Measurements from ENCODE around the gene NEUROD4. TPM values are rescaled to one million over a fixed set of nuclear protein-coding genes. Genes with fewer than 3 reads are reported as not detected.

The NEUROD4 gene
- total and polyA plus RNA-seq, 10 of the 15 experiments (the other 5 are each of a cell fraction or from before 2014, with no cell fraction given): 0.06 TPM; not detected in 9

GRCh38 chr12:55057481-55057880, 37.7 kb downstream of the NEUROD4 start:
- H3K36me3 ChIP-seq (ENCODE audit: control insufficient read depth in 2 of 2, insufficient read depth in 2 of 2, low read length in 1 of 2): no peaks in the 10 kb centered on the region
- no peak overlapping the region for H3K27ac ChIP-seq (ENCODE audit: control insufficient read depth, insufficient read depth)
- TF ChIP-seq MEF2A (IDR thresholded peaks at IDR 0.05; ENCODE audit: insufficient read depth, low read depth, low read length) (no peak), YY1 (IDR thresholded peaks at IDR 0.05; ENCODE audit: low read depth, low read length) (no peak), CREM (IDR thresholded peaks at IDR 0.05; ENCODE audit: low read depth) (no peak)
- ChIA-PET CTCF (interaction anchor here (1.0 to 3.3 kb wide), 5 partner anchors 10 to 308 kb away, joined by 3 to 14 read pairs (median 3); no protein-coding TSS in a partner anchor), POLR2A (no interaction called here), SMC1A (ENCODE audit: uncharacterized antibody, unreplicated experiment) (interaction anchor here (2.8 kb wide), 1 partner anchor 65 kb away, joined by 8 read pairs; no protein-coding TSS in a partner anchor), RAD21 (ENCODE audit: unreplicated experiment) (no interaction called here)
- H3K4me1 ChIP-seq (ENCODE audit: control insufficient read depth, insufficient read depth, low read length): peaks cover 12% of the 10 kb centered on the region
- FAIRE-seq (no peak), ATAC-seq (no peak), DNase-seq (ENCODE audit: low read depth, low spot score) (no peak)
- no peak overlapping the region for H3K9ac ChIP-seq (ENCODE audit: control insufficient read depth, insufficient read depth, low read length)
- intact Hi-C loops (cut with micrococcal nuclease; ENCODE audit: unreplicated experiment) (no loop called here), in situ Hi-C loops (cut with MboI) (no loop called here)
- H4K20me1 ChIP-seq (ENCODE audit: control insufficient read depth, insufficient read depth): no peaks in the 10 kb centered on the region
- H2AFZ ChIP-seq (ENCODE audit: control insufficient read depth, low read depth, low read length): no peak overlapping the region
- no TSS peak for BruUV-seq (replicated peaks)
- no peak overlapping the region for H3K4me3 ChIP-seq
- H3K27me3 ChIP-seq (replicated peaks in 1 of 2; ENCODE audit: control insufficient read depth in 2 of 2, insufficient read depth in 2 of 2, low read length in 1 of 2): no peaks in the 10 kb centered on the region; a peak in 1 of 4 replicates
- H3K4me2 ChIP-seq (ENCODE audit: control insufficient read depth, insufficient read depth): no peak overlapping the region
- 8% methylated on average over 5 of the region's 5 CpGs for WGBS (ENCODE audit: insufficient coverage, insufficient replicate concordance, low lambda C conversion rate, missing lambda C conversion rate)
- H3K79me2 ChIP-seq (ENCODE audit: control insufficient read depth, insufficient read depth, low read length): no peaks in the 10 kb centered on the region
- H3K9me3 ChIP-seq (replicated peaks; ENCODE audit: control insufficient read depth, insufficient read depth, low read length): no peaks in the 10 kb centered on the region

GRCh38 chr12:55058082-55058481, 38.3 kb downstream of the NEUROD4 start:
- intact Hi-C loops (cut with micrococcal nuclease; ENCODE audit: unreplicated experiment): no loop called here
- POLR2A ChIA-PET: no interaction called here
- H3K36me3 ChIP-seq (ENCODE audit: control insufficient read depth in 2 of 2, insufficient read depth in 2 of 2, low read length in 1 of 2): no peaks in the 10 kb centered on the region
- H3K79me2 ChIP-seq (ENCODE audit: control insufficient read depth, insufficient read depth, low read length): no peaks in the 10 kb centered on the region
- no peak overlapping the region for H3K27ac ChIP-seq (ENCODE audit: control insufficient read depth, insufficient read depth)
- H3K4me1 ChIP-seq (ENCODE audit: control insufficient read depth, insufficient read depth, low read length): peaks cover 12% of the 10 kb centered on the region
- ATAC-seq (no peak), FAIRE-seq (no peak), DNase-seq (ENCODE audit: low read depth, low spot score) (no peak)
- no TSS peak for BruUV-seq (replicated peaks)
- H4K20me1 ChIP-seq (ENCODE audit: control insufficient read depth, insufficient read depth): no peaks in the 10 kb centered on the region
- no peak overlapping the region for H3K4me2 ChIP-seq (ENCODE audit: control insufficient read depth, insufficient read depth)
- CTCF ChIA-PET: interaction anchor here (1.0 to 3.3 kb wide), 2 partner anchors 9 to 65 kb away, joined by 3 to 14 read pairs; no protein-coding TSS in a partner anchor
- H3K9ac ChIP-seq (ENCODE audit: control insufficient read depth, insufficient read depth, low read length): no peak overlapping the region
- RAD21 ChIA-PET (ENCODE audit: unreplicated experiment): no interaction called here
- TF ChIP-seq POLR2A (IDR thresholded peaks at IDR 0.05; ENCODE audit: low read depth, low read length) (no peak), SUPT20H (IDR thresholded peaks at IDR 0.05; ENCODE audit: borderline replicate concordance, control insufficient read depth, low read depth, low read length) (no peak), E4F1 (IDR thresholded peaks at IDR 0.05; ENCODE audit: borderline replicate concordance, partially characterized antibody) (no peak), IKZF2 (IDR thresholded peaks at IDR 0.05) (no peak), FOXK2 (IDR thresholded peaks at IDR 0.05) (no peak), RBBP5 (conservative IDR thresholded peaks at IDR 0.05) (no peak), ZNF217 (IDR thresholded peaks at IDR 0.05) (no peak), BCLAF1 (IDR thresholded peaks at IDR 0.05) (no peak)
- H2AFZ ChIP-seq (ENCODE audit: control insufficient read depth, low read depth, low read length): no peak overlapping the region
- H3K4me3 ChIP-seq: no peak overlapping the region
- in situ Hi-C loops (cut with MboI): no loop called here
- SMC1A ChIA-PET (ENCODE audit: uncharacterized antibody, unreplicated experiment): interaction anchor here (2.8 kb wide), 1 partner anchor 66 kb away, joined by 8 read pairs; no protein-coding TSS in a partner anchor
- 40% methylated on average over 1 of the region's 1 CpG for WGBS (ENCODE audit: insufficient coverage, insufficient replicate concordance, low lambda C conversion rate, missing lambda C conversion rate)
- no peaks in the 10 kb centered on the region; a peak in 1 of 4 replicates for H3K27me3 ChIP-seq (replicated peaks in 1 of 2; ENCODE audit: control insufficient read depth in 2 of 2, insufficient read depth in 2 of 2, low read length in 1 of 2)
- no peaks in the 10 kb centered on the region for H3K9me3 ChIP-seq (replicated peaks; ENCODE audit: control insufficient read depth, insufficient read depth, low read length)

Measured in GM12878 (cell line).